DMS53 (cell line): ENCODE measurements around the gene LRRC4.

Experiments
- DNase-seq: peaks from one replicate; lab custom pipeline; 2025; lab: John Stamatoyannopoulos, UW

LRRC4 gene

GRCh38 chr7:127979113-127979727 lies 52.0 kb downstream of the LRRC4 start:
- DNase-seq = peak; percentile 61

- no peak for DNase-seq
Measured at GRCh38 chr7:127978421-127978820, 52.8 kb downstream of the LRRC4 start.
